Suppressor macrophage treated with lipopolysaccharide for 1 hour (primary cell): ENCODE data around the gene DPH3.

Source experiments
- DNase-seq, 3 donors: peaks; one replicate each; pipeline ENCODE4 v3.0.0-alpha.2; 2020 to 2022

DPH3 gene

DNA sequence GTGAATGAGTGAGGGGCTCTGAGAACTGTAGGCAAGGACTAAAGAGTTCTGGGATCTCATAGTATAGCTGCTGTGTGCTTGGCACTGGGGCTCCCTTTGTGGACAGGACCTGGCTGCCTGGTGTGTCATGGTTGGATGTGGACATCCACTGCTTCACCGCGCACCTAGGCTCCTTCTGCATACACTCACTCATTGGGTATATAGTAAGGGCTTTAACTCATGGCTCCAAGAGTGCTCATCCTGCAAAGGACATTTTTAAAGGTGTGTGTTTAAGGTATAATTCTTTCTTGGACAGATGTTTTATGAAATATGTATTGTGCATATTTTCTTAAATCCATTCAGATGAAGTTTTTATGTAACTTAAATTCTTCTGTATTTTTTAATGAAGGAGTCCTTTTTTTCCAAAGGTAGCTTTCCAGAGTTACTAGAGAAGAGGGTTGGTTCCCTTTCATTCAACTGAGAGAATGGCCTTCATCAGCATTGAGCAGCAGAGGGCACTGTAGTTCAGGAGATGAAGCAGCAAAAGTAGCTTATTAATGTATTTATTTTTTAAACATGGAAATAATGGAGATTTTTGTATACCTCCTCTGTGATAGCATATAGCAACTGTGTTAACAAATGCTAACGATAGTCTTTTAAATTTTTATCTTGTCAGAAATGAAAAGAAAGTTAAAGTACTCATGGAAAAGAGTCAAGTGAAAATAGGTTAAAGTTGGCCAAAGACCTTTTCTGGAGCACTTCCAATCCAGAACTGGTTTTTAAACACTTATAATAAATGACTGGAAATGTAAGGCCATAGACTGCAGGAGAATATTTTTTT, 25.5 kb upstream of the DPH3 start:
- peak; percentile 72 to 81 (median 78) for DNase-seq

DNA sequence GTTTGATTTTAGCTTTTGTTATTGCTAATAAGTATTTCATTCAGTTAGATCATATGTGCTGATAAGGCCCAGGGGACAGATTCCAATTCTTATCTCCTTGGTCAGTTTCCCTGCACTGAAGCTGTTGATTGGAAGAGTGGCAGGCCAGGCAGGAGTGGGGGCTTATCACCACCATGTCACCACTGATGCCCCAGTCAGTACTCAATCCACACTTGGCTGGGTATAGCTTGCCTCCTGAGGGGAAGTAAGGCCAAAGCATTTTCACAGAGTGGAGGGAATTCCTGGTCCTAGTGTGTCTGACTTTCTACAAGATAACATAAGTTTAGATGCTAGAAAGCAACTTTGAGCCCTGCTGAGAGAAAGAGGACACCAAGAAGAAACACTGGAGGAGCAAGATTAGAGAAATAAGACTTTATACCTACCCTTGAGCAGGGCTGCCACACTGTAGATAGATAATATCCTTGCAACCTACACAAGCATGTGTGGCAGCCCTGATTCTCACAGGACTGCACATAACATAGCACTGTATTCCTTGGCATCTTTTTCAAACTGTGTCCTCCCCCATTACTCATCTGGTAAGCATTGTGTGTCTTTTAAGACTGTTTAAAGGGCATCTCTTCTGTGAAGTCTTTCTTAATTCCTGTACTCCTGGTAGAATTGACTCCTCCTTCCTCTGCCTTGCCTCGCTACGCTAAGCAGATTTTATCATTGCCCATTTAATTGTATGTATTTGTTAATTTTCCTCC, 24.6 kb upstream of the DPH3 start:
- no peak for DNase-seq

DNA sequence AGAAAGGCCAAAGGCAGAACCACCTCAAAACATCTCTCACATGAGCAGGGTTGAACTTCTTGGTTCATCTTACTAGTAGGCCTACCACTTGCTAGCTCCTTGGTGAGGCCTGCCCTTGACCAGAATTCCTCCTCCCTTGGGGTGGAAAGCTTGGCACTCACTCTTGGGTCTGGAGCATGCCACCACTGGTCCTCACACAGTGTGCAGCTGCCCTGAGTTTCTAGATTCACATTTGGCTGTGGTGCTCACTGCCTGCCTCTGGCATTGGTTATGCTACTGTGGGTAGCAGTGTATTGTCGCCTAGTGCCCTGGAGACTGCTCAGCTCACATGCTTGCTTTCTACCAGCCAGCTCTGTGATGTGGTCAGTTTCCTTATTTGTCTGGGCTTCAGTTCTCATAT, 23.9 kb upstream of the DPH3 start:
- DNase-seq, result no peak

DNA sequence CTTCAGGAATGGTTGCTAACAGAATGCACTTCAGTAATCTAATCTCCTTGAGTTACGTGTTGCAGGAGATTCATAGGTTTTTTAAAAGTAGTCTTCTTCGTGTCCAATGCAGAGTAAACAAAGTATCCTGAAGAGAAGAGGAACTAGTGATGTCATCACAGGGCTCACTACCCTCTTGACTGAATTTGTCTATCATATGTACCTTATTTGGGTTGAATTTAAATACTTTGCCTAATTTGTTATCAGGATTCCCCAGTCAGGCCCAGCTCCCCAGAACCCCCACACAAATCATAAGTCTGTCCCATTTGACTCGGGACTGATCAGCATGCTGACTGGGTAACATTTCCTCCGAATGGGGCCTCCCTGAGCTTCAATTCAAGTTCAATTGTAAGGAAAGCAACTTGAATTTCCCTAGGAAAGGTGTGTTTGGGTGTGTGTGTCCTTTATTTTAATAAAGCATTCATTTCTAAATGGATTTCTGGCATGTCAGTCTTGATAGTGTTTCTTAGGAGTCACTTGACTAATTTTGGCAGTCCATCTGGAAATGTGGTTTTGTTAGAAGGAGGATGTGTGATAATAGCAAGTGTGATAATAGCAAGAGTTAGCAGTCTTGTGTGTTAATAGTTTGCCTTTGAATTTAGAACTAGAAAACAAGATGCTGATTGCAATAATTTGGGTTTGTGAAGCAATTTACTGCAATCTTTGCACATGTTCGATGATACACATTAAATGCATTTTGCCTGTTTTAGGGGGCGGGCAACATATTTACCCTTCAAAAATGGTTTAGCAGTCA, 22.2 kb upstream of the DPH3 start:
- peak in 2 of 3 donors; percentile 43 to 50 for DNase-seq

DNA sequence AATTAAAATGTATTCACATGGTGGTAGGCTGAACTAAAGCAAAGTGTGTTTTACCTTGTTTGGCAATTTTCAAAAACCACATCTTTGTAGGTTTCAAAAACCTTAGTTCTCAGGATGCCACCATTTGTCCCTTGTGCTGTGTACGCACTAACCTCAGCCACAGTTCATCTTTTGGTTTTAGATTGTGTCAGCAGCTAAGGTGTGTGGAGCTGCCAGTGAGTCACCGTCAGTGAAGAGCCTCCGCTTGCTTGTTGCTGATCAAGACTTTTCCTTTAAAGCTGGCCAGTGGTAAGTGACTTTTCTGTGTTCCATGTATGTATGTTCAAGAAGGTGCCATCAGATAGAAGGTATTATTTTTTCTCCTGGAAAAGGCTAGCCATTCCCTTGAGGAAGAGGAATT, 21.4 kb upstream of the DPH3 start:
- DNase-seq, result no peak

DNA sequence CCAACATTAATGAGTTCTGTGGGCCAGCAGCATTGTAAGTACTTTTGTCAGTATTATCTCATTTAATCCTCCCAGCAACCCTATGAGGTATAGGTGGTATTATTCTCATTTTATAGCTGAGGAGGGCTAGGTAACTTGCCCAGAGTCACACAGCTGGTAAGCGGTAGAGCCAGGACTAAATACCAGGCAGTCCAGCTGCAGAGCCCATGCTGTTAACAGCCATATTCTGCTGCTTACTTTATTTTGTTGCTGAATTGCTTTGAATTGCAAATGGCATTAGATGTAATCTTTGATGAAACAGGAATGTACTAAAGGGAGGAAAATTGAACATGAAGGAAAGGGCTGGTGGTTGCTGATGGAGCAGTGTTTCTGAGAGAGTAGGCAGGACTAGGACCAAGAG, 19.9 kb upstream of the DPH3 start:
- no peak for DNase-seq

DNA sequence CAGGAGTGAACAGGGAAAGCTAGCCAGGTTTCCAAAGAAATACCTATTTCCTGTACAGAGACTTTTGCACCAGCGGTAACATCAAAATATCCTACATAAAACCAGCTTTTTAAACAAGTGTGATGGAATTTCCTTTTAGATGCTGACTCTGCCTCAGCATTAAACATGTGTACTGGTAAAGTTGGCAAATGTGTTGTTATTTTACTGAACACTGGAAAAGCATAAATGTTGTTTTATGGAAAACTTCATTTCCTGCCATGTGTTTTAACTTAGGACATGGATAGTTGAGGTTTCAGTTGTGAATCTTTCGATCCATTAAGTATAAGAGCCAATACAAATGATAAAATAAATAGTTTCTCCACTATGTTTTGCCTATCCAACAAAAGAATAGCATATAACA, 15.9 kb upstream of the DPH3 start:
- no peak for DNase-seq

DNA sequence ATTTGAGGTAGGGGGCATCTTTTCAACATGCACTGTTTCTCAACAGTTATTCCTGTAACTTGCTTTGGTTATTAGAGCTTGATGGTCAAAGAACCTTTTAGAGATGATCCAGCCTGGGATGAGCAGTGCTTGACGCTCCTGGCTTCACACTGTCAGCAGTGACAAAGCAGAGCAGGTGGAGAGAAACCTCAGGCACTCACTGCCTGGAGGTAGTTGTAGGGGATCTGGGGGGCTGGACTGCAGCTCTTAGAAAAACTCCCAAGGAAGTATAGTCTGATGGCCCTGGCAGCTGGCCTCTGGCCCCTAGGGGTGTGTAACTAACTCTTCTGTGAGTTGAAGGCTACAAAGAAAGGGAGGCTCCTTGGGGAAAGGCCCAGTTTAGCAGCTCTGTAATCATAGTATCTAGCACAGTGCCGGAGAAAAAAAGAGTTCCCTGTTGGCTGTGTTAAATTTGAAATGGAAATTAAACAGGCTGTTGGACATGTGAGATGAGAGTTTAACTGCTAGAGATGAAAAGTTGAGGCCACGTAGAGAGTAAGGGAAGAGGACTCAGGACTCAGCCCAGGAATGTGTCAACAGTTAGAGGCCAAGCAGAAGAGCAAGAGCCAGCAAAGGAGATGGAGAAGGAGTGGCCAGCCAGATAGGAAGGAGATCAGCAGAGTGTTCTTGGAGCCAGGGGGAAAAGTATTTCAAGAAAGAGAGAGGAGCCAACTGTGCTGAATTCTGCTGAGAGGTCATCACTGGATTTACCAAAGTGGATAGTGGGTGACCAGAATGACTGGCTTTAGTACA, 14.5 kb upstream of the DPH3 start:
- DNase-seq, result no peak

DNA sequence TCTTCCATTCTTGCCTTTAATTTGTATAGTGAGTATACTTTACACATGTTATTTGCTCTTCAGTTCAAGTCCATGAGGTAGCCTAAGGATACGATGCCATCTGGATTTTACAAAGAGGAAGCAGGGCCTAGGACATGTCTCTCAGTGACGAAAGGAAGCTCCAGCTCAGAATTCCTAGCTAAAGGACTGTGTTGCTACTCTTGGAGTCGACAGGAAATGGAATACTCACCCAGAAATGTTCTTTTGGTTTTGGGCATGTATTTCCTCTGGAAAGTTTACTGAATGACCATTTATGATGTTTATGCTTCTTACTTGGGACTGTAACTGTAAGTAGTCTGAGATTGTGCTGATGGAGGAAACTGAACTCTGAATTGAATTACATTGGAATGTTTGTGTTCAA, 12.7 kb upstream of the DPH3 start:
- no peak for DNase-seq

DNA sequence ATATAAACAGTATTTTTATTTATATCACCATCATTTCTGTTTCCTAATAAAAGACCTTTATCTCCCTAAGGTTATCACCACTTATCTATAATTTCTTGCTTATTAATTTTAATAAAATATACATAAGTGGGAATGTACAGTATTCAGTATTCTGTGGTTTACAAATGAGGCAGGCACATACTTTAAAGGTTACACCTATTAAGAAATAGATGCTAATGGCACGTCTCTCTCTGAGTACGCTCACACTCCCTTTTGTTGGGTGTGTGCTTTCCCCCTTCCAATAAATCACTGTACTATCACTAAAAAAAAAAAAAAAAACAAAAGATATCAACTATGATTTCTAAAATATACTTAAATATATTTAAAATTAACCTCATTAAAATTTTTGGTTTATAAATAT, 9.1 kb upstream of the DPH3 start:
- no peak for DNase-seq

DNA sequence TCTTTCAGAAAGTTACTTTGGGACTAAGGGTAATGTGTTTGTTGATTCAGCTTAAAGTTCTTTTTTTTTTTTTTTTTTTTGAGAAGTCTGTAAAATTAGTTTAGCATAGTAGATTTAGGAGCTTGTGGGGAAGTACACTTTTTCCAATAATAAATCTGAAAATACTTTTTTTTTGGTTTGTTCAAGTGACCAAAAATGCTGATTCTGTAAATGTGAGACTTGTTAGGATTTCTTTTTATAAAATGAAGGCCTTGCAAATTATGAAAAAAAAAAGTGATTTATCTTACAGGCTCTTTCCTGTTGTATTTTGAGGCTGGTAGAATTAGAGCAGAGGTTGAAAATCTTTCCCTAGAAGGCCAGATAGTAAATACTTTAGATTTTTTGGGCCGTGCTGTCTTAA, 7.8 kb upstream of the DPH3 start:
- DNase-seq, result no peak

DNA sequence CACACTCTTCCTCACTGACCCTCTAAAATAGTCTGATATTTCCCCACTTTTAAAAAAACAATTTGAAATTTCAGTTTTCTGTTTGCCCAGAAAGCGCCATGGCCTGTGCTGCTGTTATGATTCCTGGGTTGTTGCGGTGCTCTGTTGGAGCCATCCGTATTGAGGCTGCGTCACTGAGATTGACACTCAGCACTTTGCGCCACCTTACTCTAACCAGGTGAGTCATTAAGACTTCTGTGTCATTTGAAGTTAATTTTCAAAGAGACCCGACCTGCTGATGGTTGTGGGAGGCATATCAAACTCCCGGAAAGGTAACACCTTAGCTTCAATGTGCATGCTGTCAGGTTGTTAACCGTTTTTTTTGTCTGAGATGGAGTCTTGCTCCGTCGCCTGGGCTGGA, 6.1 kb upstream of the DPH3 start:
- DNase-seq, result no peak

DNA sequence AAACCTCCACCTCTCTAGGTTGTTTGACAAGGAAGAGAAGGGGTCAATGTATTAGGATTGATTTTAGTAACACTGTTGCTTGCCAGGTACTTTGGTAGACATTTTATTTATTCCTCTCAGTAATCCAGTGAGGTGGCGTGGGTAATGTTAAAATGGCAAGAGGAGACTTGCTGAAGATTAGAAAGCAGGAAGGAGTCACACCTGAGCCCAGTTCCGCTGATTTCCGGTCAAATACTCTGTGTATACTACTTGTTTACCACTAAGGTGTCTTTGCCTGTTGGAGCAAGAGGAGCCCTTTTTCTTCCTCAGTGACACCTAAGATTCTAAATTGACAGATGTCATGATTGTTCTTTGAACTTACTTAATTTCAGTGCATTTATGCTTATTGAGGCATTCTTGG, 2.0 kb upstream of the DPH3 start:
- no peak for DNase-seq

DNA sequence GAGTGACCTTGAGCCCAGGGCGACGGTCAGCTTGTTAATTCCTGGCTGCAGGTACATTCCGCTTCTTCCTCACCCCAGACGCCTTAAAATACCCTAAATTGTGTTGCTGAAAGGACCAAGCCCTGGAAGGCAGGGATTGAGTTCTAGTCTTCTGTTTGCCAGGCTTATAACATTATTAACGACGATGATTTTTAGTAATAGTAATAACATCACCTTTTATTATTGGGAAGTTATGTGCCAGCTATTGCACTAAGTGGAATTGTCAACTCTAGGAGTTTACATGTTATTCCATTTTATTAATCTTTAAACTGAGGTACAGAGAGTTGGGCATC, 678 bp upstream of the DPH3 start:
- no peak for DNase-seq

DNA sequence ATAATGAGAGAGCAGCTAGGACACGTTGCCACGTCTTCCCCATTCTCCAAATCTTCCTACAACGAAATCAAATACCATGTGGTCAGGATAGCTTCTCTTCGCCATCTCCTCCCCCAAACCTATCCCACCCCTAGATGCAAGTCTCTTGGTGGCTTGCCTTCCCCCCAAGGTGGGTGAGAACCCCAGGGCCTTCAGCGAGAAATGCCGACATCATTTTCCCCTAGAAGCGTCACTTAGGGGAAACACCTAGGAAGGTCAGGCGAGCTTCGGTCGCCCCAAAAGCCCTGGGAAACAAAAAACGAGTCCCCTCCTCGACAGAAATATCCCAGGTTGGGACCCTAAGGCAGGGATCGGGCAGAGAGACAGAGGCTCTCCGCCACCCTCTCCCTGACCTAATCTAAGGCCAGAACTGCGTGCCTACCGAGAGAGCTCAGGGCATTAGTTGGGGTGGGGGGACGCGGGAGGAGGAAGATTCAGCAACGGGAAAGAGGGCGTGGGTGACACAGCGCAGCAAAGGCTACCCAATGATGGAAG, 502 bp downstream of the DPH3 start:
- DNase-seq, result peak in 1 of 3 donors; percentile 57

DNA sequence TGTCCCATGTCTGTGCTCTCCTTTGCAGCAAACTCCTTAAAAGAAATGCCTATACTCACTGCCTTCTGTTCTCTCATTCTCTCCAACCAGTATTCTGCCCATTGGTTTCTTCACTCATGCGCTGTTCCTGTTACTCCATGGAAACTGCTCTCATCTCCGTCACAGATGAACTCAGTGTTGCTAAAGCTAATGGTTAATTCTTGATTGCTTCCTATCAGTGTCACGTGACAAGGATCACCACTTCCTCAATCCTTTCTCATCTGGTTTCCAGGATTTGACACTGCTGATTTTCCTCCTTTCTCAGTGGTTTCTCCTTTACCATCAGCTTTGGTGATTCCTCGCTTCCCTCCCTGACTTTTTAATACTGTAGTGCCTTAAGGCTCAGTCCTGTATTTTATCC, 2.6 kb downstream of the DPH3 start:
- DNase-seq, result peak; percentile 25 to 49 (median 39)

DNA sequence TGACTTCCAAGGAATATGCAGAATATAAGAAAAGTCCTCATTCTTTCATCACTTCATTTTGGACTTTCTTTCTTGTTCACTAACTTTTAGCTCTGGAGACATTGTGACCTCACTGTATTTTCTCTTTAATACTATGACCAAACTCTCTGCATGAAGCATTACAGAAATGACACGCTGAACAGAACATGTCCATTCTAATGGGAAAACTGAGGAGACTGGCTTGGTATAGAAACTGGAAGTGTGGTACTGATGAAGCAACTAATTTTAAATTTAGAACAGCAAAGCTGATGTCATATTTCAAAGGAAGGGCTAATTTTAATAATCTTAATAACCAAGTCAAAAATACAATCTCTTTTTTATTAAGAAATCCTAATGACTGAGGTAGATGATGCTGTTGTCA, 4.7 kb downstream of the DPH3 start:
- DNase-seq, result peak; percentile 13 to 61 (median 20)

DNA sequence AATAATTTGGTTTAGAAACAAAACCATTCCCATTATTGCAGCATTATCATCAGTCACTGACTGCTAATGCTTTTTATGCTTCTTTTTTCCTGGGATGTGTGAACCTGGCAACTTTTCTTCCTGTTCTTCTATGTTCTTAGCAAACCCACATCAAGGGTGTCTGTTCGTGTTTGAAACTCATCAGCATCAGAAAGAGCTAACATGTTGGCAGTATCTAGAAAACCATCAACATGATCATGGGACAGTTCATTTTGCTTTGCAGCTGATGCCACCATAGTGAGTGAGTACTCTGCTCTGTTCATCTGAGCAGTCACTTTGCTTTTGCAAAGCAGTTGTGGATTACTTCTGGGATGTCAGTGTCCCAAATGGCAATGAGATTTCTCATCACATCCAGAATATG, 5.9 kb downstream of the DPH3 start:
- no peak for DNase-seq

DNA sequence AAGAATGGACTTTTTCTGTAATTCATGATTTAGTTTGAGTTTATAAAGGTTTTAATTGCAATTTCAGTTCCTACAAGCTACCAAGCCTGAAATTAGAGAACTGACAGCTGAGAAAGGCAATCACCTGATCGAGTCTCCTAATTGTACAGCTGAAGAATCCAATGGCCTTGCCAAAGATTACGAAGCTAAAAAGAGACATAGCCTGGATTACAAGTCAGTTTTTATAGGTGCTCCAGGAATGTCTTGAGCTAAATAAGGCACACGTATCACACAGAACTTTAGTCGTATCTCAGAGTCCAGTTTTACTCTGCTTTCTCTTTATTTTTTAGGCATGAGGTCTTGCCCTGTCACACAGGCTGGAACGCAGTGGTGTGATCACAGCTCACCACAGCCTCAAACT, 6.6 kb downstream of the DPH3 start:
- DNase-seq, result no peak

DNA sequence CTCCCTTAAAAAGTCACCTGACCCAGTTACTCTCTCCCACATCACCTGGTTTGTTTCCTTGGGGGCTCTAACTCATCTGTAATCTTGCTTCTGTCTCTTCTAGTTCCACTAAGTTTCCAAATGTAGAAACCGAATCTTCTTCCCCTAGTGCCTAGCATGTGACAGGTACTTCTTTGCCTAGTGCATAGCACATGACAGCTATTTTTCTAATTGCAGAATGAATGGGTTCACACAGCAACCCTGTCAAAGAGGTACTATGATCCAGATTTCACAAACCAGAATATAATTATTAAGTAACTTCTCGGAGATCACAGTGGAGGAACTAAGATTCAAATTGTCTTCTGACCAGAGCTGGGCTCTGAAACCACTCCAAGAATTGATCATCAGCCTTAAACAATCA, 7.4 kb downstream of the DPH3 start:
- peak; percentile 8 to 31 (median 15) for DNase-seq

DNA sequence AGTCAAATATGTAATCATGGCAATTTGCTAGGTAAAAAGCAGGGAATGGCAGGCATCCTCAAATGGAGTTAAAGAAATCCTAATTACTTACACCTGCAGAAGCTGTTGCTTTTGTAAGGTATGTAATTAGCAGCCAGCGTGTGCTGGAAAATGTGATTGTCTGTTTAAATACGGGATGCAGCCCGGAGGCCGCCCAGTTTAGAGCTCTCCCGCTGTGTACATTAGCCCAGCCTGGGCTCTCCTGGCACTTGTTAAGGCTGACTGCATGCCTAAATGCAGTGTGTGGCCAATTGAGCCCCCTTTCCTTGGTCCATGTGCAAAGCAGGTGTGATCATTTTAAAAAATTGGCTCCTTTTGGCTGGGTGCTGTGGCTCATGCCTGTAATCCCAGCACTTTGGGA, 9.0 kb downstream of the DPH3 start:
- no peak for DNase-seq

DNA sequence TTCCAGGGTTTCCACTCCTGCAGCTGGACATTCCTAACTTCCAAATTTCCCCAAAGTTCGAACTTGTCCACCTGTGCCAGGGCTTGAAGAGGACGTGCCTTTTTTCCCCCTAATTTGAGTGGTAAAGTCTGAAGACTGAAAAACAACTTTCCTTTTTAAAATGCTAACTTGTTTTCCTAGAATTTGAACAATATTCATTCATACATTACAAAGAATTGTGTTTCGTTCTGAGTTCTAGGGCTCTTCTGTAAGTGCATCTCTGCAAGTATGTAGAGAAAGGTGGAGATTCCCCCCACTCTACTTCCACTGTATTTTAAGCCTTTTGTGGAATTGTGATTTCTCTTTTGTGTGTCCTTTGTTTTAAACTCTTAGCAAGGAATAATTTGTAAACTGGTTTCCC, 9.4 kb downstream of the DPH3 start:
- DNase-seq, result no peak

DNA sequence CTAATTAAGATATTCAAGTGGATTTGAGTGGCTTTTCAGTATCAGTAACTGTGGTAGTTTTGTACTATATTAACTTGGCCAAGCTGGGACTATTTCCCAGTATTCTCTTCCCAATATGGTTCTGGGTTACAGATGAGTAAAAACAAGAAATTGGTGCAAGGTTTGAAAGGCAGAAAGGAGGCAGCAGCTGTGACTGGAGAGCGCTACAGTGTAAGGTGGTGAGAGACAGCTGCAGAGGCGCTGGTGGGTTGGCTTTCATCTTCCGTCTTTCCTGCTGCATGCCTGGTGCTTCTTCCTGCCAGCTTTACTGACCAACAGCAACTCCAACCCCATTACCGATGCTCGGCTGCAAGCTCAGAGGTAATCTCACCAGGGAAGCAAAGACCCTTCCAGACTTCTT, 9.8 kb downstream of the DPH3 start:
- DNase-seq, result no peak
